Left renal pelvis (tissue), 4 donors: ENCODE results near the gene GTF2H1. TPM values are rescaled to one million over a fixed set of nuclear protein-coding genes. Genes with fewer than 3 reads are reported as not detected.

Experiments used
- DNase-seq, 4 donors: peaks; one replicate each; pipeline ENCODE4 v3.0.0-alpha.2; 2013; ENCODE audit warnings: low read depth in 4 of 4, low spot score in 3 of 4
- polyA plus RNA-seq, 4 donors: library from polyadenylated mRNA; unstranded; fragments of 120-200 nt; gene quantifications; one replicate each; pipeline ENCODE4 v1.2.1, GENCODE V29; 2013; ENCODE audit not compliant: insufficient read length in 4 of 4

GTF2H1 gene
- polyA plus RNA-seq, 4 donors: 46.9 to 61.2 (median 53.1) TPM

- no peak for DNase-seq
Measured at GRCh38 chr11:18416459-18416858, 94.1 kb downstream of the GTF2H1 start.

Other genes starting within 250 kb of the GTF2H1 start
- 10 to 100 TPM; 21.8 to 45.1 (median 28.5) TPM for gene SAAL1, start 216.5 kb upstream of the GTF2H1 start, polyA plus RNA-seq
- gene MRGPRX3, start 190.0 kb upstream of the GTF2H1 start, polyA plus RNA-seq: not detected
- not detected for gene MRGPRX4, start 149.7 kb upstream of the GTF2H1 start, polyA plus RNA-seq
- under 1 TPM in 1 of 4 donors, not detected in 3; 0.22 TPM for gene SAA4, start 85.8 kb upstream of the GTF2H1 start, polyA plus RNA-seq
- gene SAA2, start 73.9 kb upstream of the GTF2H1 start, polyA plus RNA-seq: under 1 TPM in 1 of 4 donors, not detected in 3; 0.45 TPM
- under 1 TPM in 1 of 4 donors, not detected in 3; 0.60 TPM for gene SAA1, start 56.3 kb upstream of the GTF2H1 start, polyA plus RNA-seq
- 10 to 100 TPM; 17.2 to 24.9 (median 21.3) TPM for gene HPS5, start 427 bp upstream of the GTF2H1 start, polyA plus RNA-seq
- gene LDHA, start 72.0 kb downstream of the GTF2H1 start, polyA plus RNA-seq: 100 to 1,000 TPM; 224 to 392 (median 302) TPM
- gene LDHC, start 89.8 kb downstream of the GTF2H1 start, polyA plus RNA-seq: 1 to 10 TPM in 1 of 4 donors, under 1 TPM in 2, not detected in 1; 0.21 to 1.2 (median 0.34) TPM
- 1 to 10 TPM in 3 of 4 donors, under 1 TPM in 1; 0.42 to 1.3 (median 1.2) TPM for gene LDHAL6A, start 133.3 kb downstream of the GTF2H1 start, polyA plus RNA-seq
- gene TSG101, start 204.4 kb downstream of the GTF2H1 start, polyA plus RNA-seq: 100 to 1,000 TPM in 3 of 4 donors, 10 to 100 TPM in 1; 86.4 to 165 (median 137) TPM